GM23338 (cell line): ENCODE results near the gene GPR183. TPM values are rescaled to one million over a fixed set of nuclear protein-coding genes. Genes with fewer than 3 reads are reported as not detected.

Experiments
- ATAC-seq: fragments of 200-7000 bp; cut with Tn5 transposase; 3 replicates; pipeline ENCODE4 v1.9.1; 2020
- DNase-seq: peaks from one replicate; pipeline ENCODE4 v3.0.0-alpha.2; 2015; ENCODE audit warnings: low spot score
- H2AFZ ChIP-seq: fragments of 200-600 bp; sonication (generic); 2 replicates; pipeline ENCODE4 v1.8.0; 2016; ENCODE audit warnings: antibody characterized with exemption, mild to moderate bottlenecking, moderate library complexity
- H3F3A ChIP-seq: fragments of 200-600 bp; sonication (generic); replicated peaks from 2 replicates; pipeline ENCODE4 v1.8.0; 2017; ENCODE audit warnings: antibody characterized with exemption, mixed run types, low read depth
- H3K27ac ChIP-seq: fragments of 200-600 bp; sonication (generic); 2 replicates; pipeline ENCODE4 v1.6.1; 2016; ENCODE audit warnings: low read depth
- H3K27me3 ChIP-seq: fragments of 200-600 bp; sonication (generic); 2 replicates; pipeline ENCODE4 v1.8.0; 2016; ENCODE audit warnings: mild to moderate bottlenecking, mixed run types, moderate library complexity; ENCODE audit not compliant: insufficient read depth
- H3K36me3 ChIP-seq: fragments of 200-600 bp; sonication (generic); 2 replicates; pipeline ENCODE4 v1.8.0; 2016; ENCODE audit warnings: mild to moderate bottlenecking; ENCODE audit not compliant: insufficient read depth
- H3K4me1 ChIP-seq: fragments of 200-600 bp; sonication (generic); 2 replicates; pipeline ENCODE4 v1.8.0; 2016; ENCODE audit warnings: mild to moderate bottlenecking, moderate library complexity; ENCODE audit not compliant: insufficient read depth
- H3K4me2 ChIP-seq: fragments of 200-600 bp; sonication (generic); 2 replicates; pipeline ENCODE4 v1.7.1; 2017; ENCODE audit warnings: mixed run types
- H3K4me3 ChIP-seq: fragments of 200-600 bp; sonication (generic); 2 replicates; pipeline ENCODE4 v1.6.1; 2016; ENCODE audit warnings: mixed run types
- H3K79me2 ChIP-seq: fragments of 200-600 bp; sonication (generic); replicated peaks from 2 replicates; pipeline ENCODE4 v1.8.0; 2017; ENCODE audit warnings: mild to moderate bottlenecking; ENCODE audit not compliant: insufficient read depth
- H3K9me2 ChIP-seq: fragments of 200-600 bp; sonication (generic); 2 replicates; pipeline ENCODE4 v1.8.0; 2017; ENCODE audit not compliant: insufficient read depth
- H4K20me1 ChIP-seq: fragments of 200-600 bp; sonication (generic); replicated peaks from 2 replicates; pipeline ENCODE4 v1.8.0; 2017; ENCODE audit warnings: mild to moderate bottlenecking; ENCODE audit not compliant: insufficient read depth
- H3K27ac Mint-ChIP-seq: 2 replicates; pipeline ENCODE4 v1.8.0; 2020; ENCODE audit warnings: inconsistent platforms, mild to moderate bottlenecking, moderate library complexity, mixed read lengths
- H3K27me3 Mint-ChIP-seq: 3 replicates; pipeline ENCODE4 v1.8.0; 2022; ENCODE audit warnings: low read depth, mild to moderate bottlenecking, moderate library complexity, mixed read lengths, inconsistent platforms; ENCODE audit not compliant: insufficient read depth, poor library complexity
- H3K36me3 Mint-ChIP-seq: 3 replicates; pipeline ENCODE4 v1.8.0; 2021; ENCODE audit warnings: low read depth, mild to moderate bottlenecking, inconsistent platforms, moderate library complexity, mixed read lengths
- H3K4me1 Mint-ChIP-seq: 3 replicates; pipeline ENCODE4 v1.8.0; 2020; ENCODE audit warnings: mild to moderate bottlenecking, inconsistent platforms, mixed read lengths
- H3K4me3 Mint-ChIP-seq: 3 replicates; pipeline ENCODE4 v1.8.0; 2021; ENCODE audit warnings: moderate library complexity, mild to moderate bottlenecking, inconsistent platforms, mixed read lengths
- H3K9me3 Mint-ChIP-seq: 3 replicates; pipeline ENCODE4 v1.8.0; 2020; ENCODE audit warnings: moderate library complexity, mild to moderate bottlenecking, inconsistent platforms, mixed read lengths
- EZH2 ChIP-seq: fragments of 200-600 bp; sonication (generic); IDR thresholded peaks from one replicate; pipeline ENCODE4 v1.8.0; 2017; ENCODE audit warnings: antibody characterized with exemption, mild to moderate bottlenecking, low read depth; ENCODE audit not compliant: unreplicated experiment
- EZH2phosphoT487 ChIP-seq: fragments of 200-600 bp; sonication (generic); IDR thresholded peaks from one replicate; pipeline ENCODE4 v1.8.1; 2018; ENCODE audit warnings: antibody characterized with exemption; ENCODE audit not compliant: unreplicated experiment
- NANOG ChIP-seq: IDR thresholded peaks from 2 replicates; pipeline ENCODE4 v1.6.1; 2016; ENCODE audit warnings: antibody characterized with exemption, borderline replicate concordance
- POLR2AphosphoS5 ChIP-seq: IDR thresholded peaks from 2 replicates; pipeline ENCODE4 v1.6.1; 2016; ENCODE audit warnings: antibody characterized with exemption, low read depth
- ZNF114 ChIP-seq: fragments of 250-450 bp; sonication (Bioruptor Pico); IDR thresholded peaks from 2 replicates; pipeline ENCODE4 v1.5.0; 2020; ENCODE audit warnings: mild to moderate bottlenecking, moderate library complexity
- ZNF331 ChIP-seq: fragments of 250-450 bp; sonication (Bioruptor Pico); IDR thresholded peaks from 2 replicates; pipeline ENCODE4 v1.5.0; 2020; ENCODE audit warnings: low read depth, mild to moderate bottlenecking, moderate library complexity
- polyA plus RNA-seq: library from polyadenylated mRNA; unstranded; fragments of >200 nt; fragmentation: Nextera tagmentation; extraction: Ambion mirVana; gene quantifications from 2 replicates; pipeline ENCODE4 v1.2.1, GENCODE V29; 2016
- total RNA-seq: library from RNA; depleted of rRNA; stranded (reverse); fragments of >200 nt; shearing (Covaris generic); gene quantifications from 2 replicates; pipeline ENCODE4 v1.2.3, GENCODE V29; 2014
- TF ChIP-seq, protein P1 (sequence below): fragments of 250-450 bp; sonication (Bioruptor Pico); IDR thresholded peaks from 2 replicates; pipeline ENCODE4 v1.5.0; 2020; ENCODE audit warnings: mild to moderate bottlenecking, moderate library complexity
- TF ChIP-seq, protein P2 (sequence below): IDR thresholded peaks from one replicate; pipeline ENCODE4 v1.6.1; 2018; ENCODE audit warnings: antibody characterized with exemption; ENCODE audit not compliant: unreplicated experiment

Gene GPR183
- total and polyA plus RNA-seq, 2 experiments from 2014 or later, result 0.78 TPM; not detected in 1

DNA sequence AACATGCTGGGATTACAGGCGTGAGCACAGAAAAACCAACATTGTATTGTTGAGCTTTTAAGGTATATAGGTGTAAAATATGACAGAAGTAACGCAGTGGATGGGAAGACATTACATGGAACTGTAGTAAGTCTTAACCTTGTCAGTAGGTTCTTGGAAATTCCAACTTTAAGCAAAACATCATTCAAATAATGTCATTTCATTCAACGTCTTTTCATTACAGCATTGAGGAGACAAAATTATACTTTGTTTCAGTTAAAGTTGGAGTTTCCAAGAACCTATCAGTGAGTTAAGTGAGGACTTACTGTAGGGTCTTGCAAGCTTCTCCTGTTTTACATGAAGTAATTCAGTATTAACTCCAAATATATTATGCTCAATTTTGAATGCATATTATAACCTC, 27.0 kb upstream of the GPR183 start (continued):
- TF ChIP-seq, protein P1, sequence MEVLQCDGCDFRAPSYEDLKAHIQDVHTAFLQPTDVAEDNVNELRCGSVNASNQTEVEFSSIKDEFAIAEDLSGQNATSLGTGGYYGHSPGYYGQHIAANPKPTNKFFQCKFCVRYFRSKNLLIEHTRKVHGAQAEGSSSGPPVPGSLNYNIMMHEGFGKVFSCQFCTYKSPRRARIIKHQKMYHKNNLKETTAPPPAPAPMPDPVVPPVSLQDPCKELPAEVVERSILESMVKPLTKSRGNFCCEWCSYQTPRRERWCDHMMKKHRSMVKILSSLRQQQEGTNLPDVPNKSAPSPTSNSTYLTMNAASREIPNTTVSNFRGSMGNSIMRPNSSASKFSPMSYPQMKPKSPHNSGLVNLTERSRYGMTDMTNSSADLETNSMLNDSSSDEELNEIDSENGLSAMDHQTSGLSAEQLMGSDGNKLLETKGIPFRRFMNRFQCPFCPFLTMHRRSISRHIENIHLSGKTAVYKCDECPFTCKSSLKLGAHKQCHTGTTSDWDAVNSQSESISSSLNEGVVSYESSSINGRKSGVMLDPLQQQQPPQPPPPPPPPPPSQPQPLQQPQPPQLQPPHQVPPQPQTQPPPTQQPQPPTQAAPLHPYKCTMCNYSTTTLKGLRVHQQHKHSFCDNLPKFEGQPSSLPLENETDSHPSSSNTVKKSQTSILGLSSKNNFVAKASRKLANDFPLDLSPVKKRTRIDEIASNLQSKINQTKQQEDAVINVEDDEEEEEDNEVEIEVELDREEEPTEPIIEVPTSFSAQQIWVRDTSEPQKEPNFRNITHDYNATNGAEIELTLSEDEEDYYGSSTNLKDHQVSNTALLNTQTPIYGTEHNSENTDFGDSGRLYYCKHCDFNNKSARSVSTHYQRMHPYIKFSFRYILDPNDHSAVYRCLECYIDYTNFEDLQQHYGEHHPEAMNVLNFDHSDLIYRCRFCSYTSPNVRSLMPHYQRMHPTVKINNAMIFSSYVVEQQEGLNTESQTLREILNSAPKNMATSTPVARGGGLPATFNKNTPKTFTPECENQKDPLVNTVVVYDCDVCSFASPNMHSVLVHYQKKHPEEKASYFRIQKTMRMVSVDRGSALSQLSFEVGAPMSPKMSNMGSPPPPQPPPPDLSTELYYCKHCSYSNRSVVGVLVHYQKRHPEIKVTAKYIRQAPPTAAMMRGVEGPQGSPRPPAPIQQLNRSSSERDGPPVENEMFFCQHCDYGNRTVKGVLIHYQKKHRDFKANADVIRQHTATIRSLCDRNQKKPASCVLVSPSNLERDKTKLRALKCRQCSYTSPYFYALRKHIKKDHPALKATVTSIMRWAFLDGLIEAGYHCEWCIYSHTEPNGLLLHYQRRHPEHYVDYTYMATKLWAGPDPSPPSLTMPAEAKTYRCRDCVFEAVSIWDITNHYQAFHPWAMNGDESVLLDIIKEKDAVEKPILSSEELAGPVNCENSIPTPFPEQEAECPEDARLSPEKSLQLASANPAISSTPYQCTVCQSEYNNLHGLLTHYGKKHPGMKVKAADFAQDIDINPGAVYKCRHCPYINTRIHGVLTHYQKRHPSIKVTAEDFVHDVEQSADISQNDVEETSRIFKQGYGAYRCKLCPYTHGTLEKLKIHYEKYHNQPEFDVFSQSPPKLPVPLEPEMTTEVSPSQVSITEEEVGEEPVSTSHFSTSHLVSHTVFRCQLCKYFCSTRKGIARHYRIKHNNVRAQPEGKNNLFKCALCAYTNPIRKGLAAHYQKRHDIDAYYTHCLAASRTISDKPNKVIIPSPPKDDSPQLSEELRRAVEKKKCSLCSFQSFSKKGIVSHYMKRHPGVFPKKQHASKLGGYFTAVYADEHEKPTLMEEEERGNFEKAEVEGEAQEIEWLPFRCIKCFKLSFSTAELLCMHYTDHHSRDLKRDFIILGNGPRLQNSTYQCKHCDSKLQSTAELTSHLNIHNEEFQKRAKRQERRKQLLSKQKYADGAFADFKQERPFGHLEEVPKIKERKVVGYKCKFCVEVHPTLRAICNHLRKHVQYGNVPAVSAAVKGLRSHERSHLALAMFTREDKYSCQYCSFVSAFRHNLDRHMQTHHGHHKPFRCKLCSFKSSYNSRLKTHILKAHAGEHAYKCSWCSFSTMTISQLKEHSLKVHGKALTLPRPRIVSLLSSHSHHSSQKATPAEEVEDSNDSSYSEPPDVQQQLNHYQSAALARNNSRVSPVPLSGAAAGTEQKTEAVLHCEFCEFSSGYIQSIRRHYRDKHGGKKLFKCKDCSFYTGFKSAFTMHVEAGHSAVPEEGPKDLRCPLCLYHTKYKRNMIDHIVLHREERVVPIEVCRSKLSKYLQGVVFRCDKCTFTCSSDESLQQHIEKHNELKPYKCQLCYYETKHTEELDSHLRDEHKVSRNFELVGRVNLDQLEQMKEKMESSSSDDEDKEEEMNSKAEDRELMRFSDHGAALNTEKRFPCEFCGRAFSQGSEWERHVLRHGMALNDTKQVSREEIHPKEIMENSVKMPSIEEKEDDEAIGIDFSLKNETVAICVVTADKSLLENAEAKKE (CRISPR knock-in tag), result no peak
- TF ChIP-seq, protein P2, sequence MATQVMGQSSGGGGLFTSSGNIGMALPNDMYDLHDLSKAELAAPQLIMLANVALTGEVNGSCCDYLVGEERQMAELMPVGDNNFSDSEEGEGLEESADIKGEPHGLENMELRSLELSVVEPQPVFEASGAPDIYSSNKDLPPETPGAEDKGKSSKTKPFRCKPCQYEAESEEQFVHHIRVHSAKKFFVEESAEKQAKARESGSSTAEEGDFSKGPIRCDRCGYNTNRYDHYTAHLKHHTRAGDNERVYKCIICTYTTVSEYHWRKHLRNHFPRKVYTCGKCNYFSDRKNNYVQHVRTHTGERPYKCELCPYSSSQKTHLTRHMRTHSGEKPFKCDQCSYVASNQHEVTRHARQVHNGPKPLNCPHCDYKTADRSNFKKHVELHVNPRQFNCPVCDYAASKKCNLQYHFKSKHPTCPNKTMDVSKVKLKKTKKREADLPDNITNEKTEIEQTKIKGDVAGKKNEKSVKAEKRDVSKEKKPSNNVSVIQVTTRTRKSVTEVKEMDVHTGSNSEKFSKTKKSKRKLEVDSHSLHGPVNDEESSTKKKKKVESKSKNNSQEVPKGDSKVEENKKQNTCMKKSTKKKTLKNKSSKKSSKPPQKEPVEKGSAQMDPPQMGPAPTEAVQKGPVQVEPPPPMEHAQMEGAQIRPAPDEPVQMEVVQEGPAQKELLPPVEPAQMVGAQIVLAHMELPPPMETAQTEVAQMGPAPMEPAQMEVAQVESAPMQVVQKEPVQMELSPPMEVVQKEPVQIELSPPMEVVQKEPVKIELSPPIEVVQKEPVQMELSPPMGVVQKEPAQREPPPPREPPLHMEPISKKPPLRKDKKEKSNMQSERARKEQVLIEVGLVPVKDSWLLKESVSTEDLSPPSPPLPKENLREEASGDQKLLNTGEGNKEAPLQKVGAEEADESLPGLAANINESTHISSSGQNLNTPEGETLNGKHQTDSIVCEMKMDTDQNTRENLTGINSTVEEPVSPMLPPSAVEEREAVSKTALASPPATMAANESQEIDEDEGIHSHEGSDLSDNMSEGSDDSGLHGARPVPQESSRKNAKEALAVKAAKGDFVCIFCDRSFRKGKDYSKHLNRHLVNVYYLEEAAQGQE, result no peak
- TF ChIP-seq ZNF114 (CRISPR knock-in tag) (no peak), NANOG (no peak), EZH2phosphoT487 (no peak), ZNF331 (no peak)

DNA sequence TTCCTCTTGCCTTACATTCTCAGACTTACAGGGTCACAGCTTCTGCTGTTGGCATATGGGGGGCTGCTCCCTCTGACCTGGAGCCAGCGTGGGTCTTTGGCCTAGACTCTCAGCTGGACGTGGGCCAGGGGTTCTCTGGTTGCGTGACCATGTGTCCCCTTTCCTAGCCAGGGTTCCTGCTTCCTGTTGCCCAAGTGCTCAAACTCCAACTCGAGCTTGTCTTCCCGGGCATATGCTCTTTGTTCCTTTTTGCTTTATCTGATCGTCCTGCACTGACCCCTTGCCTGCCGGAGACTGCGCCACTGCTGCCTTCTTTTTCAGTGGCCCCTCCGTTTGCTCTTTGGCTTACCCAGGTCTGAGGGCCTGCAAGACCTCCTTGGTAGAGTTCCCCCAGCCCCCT, 25.3 kb upstream of the GPR183 start:
- Histone ChIP-seq H3K4me2 (no peak overlapping the region), H3F3A (no peaks in the 10 kb centered on the region), H3K9me2 (no peaks in the 10 kb centered on the region), H4K20me1 (no peaks in the 10 kb centered on the region), H3K27me3 (no peaks in the 10 kb centered on the region), H3K4me3 (no peak overlapping the region), H3K27ac (no peak overlapping the region), H3K4me1 (peaks cover 7% of the 10 kb centered on the region; the same call in 1 of the 2 replicates), H3K36me3 (no peaks in the 10 kb centered on the region), H2AFZ (no peak overlapping the region), H3K79me2 (0 out of 2 replicates have a peak, but pooled peaks cover 5% of the 10 kb centered on the region)
- H3K4me3 Mint-ChIP-seq, result no peak overlapping the region
- H3K36me3 Mint-ChIP-seq, result no peaks in the 10 kb centered on the region
- peak overlapping the region; percentile 77; the same call in 1 of the 2 replicates for H3K27ac Mint-ChIP-seq
- no peak for ATAC-seq
- peaks cover under 1% of the 10 kb centered on the region for H3K27me3 Mint-ChIP-seq
- no peak for DNase-seq
- H3K9me3 Mint-ChIP-seq, result no peaks in the 10 kb centered on the region
- H3K4me1 Mint-ChIP-seq, result peaks cover 15% of the 10 kb centered on the region
- no peak for TF ChIP-seq ZNF331
- no peak for TF ChIP-seq POLR2AphosphoS5
- no peak for TF ChIP-seq EZH2
